ENCODE measurements around the gene C4A.
"Not testable (repeated sequence)": the region's sequence is repeated elsewhere in the genome, so short reads cannot be mapped to it uniquely, and the experiment has no call there.

C4A gene

DNA sequence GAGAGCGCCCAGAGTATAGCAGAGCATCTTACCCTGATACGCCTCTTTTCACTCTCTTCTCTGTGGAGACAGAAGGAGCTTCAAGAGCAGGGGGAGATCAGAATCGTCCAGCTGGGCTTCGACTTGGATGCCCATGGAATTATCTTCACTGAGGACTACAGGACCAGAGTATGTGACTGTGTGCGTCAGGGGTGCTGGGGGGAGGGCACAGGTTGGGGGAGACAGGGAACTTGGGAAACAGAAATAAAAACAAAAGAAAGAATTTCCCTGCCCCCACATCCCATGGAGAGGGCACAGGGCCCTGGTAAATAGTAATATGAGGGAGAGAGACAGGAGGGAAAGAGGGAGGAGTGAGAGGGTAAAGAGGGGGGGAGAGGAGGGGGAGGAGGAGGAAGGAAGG lies 3.0 kb upstream of the C4A start:
- ChIA-PET POLR2A (no interaction called here), CTCF (interaction anchor here (1.2 kb wide), 1 partner anchor 26 kb away, joined by 3 read pairs; no protein-coding TSS in a partner anchor)
- TF ChIP-seq, protein P1, sequence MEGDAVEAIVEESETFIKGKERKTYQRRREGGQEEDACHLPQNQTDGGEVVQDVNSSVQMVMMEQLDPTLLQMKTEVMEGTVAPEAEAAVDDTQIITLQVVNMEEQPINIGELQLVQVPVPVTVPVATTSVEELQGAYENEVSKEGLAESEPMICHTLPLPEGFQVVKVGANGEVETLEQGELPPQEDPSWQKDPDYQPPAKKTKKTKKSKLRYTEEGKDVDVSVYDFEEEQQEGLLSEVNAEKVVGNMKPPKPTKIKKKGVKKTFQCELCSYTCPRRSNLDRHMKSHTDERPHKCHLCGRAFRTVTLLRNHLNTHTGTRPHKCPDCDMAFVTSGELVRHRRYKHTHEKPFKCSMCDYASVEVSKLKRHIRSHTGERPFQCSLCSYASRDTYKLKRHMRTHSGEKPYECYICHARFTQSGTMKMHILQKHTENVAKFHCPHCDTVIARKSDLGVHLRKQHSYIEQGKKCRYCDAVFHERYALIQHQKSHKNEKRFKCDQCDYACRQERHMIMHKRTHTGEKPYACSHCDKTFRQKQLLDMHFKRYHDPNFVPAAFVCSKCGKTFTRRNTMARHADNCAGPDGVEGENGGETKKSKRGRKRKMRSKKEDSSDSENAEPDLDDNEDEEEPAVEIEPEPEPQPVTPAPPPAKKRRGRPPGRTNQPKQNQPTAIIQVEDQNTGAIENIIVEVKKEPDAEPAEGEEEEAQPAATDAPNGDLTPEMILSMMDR (IDR thresholded peaks at IDR 0.05; ENCODE audit: control extremely low read depth, extremely low read depth, low read depth, missing control alignments) = no peak
- DNase-seq (ENCODE audit: extremely low spot score) = no peak

DNA sequence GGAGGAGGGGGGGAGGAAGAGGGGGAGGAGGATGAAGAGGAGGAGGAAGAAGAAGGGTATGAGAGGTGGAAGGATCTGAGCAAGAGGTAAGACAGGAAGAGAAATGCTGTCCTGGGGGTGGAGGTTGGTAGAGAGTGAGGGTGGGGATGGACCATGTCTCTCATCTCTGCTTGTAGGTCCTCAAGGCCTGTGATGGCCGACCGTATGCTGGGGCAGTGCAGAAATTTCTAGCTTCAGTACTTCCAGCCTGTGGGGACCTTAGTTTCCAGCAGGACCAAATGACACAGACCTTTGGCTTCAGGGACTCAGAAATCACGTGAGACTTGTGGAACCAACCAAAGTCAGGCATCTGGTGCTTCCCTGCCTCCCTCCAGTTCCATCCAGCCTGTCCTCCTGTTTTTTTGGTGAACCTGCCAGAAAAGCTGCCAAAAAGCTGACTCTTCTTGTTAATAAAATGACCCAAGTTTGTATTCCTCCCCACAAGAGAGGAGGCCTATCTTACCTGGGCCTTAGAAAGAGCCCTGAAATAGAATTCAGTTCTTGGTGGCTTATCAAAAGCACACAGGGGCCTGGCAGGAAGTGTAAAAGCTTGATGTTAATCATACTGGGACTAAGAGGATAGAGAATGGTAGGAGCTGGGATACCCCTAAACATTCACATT lies 2.5 kb upstream of the C4A start:
- CTCF ChIA-PET = interaction anchor here (1.0 to 1.2 kb wide), 3 partner anchors 27 to 29 kb away, joined by 3 to 4 read pairs (median 3); no protein-coding TSS in a partner anchor
- TF ChIP-seq, protein P1 (IDR thresholded peaks at IDR 0.05; ENCODE audit: control extremely low read depth, extremely low read depth, low read depth, missing control alignments) = no peak
- DNase-seq (ENCODE audit: extremely low spot score) = no peak

DNA sequence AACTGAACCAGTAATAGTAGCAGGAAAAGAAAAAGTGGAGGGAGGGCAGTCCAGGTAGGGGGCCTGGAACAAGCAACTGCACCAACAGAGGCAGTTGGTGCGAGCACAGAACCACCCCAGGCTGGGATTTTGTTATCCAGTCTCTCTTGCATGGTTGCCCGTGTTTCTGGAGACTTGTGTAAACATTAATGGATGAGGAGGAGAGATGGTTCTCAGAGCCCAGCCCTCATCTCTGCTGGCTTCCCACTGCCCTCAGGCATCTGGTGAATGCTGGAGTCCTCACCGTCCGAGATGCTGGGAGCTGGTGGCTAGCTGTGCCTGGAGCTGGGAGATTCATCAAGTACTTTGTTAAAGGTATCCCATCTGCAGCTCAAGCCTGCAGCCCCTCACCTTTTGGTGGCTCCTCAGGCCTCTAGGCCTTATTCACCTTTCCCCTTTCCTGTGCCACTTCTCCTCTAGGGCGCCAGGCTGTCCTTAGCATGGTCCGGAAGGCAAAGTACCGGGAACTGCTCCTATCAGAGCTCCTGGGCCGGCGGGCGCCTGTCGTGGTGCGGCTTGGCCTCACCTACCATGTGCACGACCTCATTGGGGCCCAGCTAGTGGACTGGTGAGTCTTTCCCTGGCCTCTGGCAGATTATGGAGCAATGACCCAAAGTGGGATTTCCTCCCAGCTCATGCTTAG lies 1.5 kb upstream of the C4A start:
- DNase-seq (ENCODE audit: extremely low spot score); POLR2A ChIA-PET: not testable (repeated sequence)
- CTCF ChIA-PET = interaction anchor here (1.0 to 1.2 kb wide), 2 partner anchors 28 to 29 kb away, joined by 3 to 4 read pairs; no protein-coding TSS in a partner anchor

More for the DNA sequence above, 2.5 kb upstream of the C4A start:
- POLR2A ChIA-PET = no interaction called here

DNA sequence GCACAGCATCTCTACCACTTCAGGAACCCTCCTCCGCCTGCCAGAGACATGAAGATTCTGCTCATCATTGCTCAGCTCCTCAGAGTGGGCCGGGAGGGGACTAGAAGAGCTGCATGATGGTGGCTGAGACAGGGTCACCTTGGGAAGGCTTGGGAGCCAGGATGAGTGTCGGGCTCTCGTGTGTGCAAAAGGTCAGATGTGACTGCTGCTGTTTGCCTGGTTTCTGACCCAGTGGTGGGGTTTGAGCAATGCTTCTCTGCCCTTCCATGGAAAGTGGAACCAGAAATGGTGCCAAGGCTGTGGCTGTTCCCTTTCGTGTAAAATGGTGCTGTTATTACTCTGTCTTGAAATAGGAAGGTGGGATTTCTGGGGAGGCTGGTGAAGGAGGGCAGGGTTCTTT lies 859 bp upstream of the C4A start:
- POLR2A ChIA-PET; DNase-seq (ENCODE audit: extremely low spot score); CTCF ChIA-PET: not testable (repeated sequence)

DNA sequence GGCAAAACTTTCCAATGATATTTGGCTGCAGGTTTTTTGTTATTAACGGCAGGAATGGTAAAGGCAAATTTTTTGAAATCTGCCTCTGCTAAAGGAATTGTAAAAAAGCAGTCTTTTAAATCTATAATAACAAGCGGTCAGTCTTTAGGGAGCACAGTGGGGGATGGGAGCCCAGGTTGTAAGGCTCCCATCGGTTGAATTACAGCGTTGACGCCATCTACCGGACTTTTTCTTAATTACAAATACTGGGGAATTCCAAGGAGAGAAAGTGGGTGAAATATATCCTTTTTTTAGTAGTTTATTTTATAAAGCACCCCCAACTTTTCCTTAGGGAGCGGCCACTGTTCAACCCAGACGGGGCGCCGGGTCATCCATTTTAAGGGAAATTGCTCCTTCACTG lies 7.5 kb downstream of the C4A start:
- CTCF ChIA-PET; POLR2A ChIA-PET; DNase-seq (ENCODE audit: extremely low spot score): not testable (repeated sequence)

DNA sequence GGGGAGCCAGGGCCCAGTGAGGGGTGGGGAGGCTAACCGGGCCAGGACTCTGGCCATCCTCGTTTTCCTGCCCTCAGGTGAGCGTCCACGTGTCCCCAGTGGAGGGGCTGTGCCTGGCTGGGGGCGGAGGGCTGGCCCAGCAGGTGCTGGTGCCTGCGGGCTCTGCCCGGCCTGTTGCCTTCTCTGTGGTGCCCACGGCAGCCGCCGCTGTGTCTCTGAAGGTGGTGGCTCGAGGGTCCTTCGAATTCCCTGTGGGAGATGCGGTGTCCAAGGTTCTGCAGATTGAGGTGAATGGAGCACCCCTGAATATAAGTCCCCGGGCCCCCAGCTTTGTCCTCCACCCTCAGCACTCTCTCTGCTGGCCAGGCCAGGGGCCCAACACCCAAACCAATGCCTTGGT lies 12.6 kb downstream of the C4A start:
- DNase-seq (ENCODE audit: extremely low spot score); POLR2A ChIA-PET; CTCF ChIA-PET: not testable (repeated sequence)

DNA sequence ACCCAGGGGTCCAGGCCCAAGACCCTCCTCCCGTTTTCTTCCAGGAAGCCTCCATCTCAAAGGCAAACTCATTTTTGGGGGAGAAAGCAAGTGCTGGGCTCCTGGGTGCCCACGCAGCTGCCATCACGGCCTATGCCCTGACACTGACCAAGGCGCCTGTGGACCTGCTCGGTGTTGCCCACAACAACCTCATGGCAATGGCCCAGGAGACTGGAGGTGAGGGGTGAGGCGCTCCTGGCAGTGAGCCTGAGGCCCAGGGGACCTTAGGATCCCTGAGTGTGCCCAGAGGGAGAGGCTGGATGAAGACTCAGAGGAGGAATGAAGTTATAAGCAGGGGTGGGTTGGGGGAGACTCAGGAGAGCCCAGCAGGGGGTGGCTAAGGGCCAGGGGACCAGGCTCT lies 14.5 kb downstream of the C4A start:
- POLR2A ChIA-PET; CTCF ChIA-PET; DNase-seq (ENCODE audit: extremely low spot score): not testable (repeated sequence)

DNA sequence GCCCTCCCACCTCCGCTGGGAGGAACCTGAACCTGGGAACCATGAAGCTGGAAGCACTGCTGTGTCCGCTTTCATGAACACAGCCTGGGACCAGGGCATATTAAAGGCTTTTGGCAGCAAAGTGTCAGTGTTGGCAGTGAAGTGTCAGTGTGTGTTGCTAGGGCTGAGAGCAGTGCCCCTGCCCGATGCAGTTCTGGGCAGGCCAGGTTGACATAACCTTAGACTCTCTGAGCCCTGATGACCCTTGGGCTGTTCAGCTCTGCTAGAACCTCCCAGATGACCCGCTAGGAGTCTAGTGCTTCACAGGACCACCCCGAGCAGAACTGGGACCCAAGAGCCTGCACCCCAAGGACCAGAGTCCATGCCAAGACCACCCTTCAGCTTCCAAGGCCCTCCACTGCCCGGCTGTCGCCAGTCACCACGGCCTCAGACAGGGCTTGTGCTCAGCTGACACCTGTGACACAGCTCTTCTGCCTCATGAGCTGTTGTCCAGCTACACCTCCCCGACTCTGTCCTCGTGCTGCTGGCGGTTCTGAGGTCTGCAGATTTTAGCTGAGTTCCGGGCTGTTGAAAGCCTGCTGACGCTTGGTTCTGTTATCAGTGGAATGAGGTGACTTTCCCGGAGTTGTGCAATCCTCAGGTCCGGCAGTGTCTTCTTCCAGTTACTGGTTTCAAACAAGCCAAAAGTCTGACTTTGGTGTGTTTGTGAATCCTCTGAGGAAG lies 20.9 kb downstream of the C4A start:
- POLR2A ChIA-PET; CTCF ChIA-PET; DNase-seq (ENCODE audit: extremely low spot score): not testable (repeated sequence)

DNA sequence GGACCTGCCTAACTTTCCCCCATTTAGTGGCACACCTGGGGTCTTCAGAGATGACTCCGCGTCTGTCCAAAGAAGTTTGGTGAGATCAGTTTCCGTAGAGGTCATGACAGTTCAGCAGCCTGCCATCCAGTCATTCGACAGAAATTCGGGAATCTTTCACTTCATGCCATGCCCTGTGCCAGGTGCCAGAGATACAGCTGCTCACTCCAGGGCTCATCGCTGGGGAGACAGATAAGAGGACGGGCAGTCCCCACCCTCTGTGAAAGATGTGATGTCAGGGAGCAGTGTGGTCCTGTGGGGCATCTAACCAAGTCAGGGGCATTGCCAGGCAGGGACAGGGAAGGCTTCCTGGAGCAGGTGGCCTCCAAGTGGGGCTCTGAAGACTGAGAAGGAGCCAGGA lies 21.4 kb downstream of the C4A start:
- CTCF ChIA-PET; POLR2A ChIA-PET; DNase-seq (ENCODE audit: extremely low spot score): not testable (repeated sequence)

DNA sequence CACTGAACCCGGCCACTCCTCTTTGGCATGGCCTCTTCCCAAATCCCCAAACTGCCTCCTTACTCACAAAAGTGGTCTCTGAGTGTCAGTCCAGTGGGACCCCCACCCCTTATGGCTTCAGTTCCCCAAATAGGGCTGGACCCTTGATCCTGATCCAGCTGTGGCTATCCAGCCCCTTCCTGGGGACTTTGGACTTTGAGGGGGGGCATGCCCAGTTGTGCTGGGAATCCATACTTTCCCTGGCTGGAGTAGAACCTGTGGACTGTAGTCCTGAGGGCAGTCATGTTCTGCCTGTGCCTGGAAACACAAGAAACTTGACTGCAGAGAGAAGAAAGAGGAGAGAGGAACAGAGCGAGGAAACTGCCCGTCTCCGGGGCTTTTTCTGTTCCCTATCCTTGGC lies 22.5 kb downstream of the C4A start:
- DNase-seq (ENCODE audit: extremely low spot score); POLR2A ChIA-PET; CTCF ChIA-PET: not testable (repeated sequence)

DNA sequence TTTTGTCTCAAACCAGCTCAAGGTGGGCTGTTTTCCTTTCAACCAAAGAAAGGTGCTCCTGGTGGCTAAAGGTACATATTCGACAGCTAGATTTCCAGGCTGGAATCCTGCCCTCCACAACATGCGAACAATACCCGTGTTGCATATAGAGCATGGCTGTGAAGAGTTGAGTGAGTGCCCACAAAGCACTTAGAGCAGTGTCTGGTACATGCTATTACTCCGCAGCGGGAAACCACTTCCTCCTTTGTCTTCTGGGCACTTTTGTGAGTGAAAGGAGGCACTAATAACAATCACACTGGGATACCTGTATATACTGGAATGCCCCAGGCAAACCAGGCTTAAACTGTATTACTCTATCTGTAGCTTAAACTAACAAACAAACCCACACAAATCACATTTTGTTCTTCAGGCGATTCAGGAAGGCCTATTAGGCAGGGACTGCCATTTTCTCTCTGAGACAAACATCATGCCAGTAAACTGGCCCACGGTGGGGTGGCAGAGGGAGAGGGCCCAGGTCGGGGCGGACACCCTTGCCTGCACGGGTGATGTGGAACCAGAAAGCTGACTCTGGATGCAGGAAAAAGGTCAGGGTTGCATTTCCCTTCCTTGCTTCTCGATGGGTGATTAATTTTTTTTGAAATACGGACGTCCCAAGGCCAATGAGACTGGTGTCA lies 23.1 kb downstream of the C4A start:
- POLR2A ChIA-PET; DNase-seq (ENCODE audit: extremely low spot score); CTCF ChIA-PET: not testable (repeated sequence)

DNA sequence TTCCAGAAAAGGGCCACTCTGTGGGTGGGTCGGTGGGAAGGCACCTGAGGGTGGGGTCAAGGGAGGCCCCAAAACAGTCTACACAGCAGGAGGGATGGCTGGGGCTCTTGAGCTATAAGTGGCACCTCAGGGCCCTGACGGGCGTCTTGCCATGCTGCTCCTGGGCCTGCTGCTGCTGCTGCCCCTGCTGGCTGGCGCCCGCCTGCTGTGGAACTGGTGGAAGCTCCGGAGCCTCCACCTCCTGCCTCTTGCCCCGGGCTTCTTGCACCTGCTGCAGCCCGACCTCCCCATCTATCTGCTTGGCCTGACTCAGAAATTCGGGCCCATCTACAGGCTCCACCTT lies 23.7 kb downstream of the C4A start:
- CTCF ChIA-PET; POLR2A ChIA-PET; DNase-seq (ENCODE audit: extremely low spot score): not testable (repeated sequence)

DNA sequence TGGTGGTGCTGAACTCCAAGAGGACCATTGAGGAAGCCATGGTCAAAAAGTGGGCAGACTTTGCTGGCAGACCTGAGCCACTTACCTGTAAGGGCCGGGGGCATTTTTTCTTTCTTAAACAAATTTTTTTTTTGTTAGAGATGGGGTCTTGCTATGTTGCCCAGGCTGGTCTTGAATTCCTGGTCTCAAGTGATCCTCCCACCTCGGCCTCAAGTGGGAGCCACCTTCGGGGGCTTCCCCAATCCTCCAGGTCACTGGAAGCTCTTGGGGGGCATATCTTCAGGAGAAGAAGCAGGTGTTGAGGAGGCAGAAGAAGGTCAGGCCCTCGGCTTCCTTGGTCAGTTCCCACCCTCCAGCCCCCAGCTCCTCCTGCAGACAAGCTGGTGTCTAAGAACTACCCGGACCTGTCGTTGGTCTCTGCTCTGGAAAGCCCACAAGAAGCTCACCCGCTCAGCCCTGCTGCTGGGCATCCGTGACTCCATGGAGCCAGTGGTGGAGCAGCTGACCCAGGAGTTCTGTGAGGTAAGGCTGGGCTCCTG lies 24.2 kb downstream of the C4A start:
- DNase-seq (ENCODE audit: extremely low spot score) = peak; percentile 2
- CTCF ChIA-PET, POLR2A ChIA-PET: not testable (repeated sequence)

DNA sequence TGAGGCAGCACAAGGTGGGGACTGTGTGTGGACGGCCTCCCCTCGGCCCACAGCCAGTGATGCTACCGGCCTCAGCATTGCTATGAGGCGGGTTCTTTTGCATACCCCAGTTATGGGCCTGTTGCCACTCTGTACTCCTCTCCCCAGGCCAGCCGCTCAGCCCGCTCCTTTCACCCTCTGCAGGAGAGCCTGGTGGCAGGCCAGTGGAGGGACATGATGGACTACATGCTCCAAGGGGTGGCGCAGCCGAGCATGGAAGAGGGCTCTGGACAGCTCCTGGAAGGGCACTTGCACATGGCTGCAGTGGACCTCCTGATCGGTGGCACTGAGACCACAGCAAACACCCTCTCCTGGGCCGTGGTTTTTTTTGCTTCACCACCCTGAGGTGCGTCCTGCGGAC lies 25.2 kb downstream of the C4A start:
- DNase-seq (ENCODE audit: extremely low spot score); CTCF ChIA-PET; POLR2A ChIA-PET: not testable (repeated sequence)

DNA sequence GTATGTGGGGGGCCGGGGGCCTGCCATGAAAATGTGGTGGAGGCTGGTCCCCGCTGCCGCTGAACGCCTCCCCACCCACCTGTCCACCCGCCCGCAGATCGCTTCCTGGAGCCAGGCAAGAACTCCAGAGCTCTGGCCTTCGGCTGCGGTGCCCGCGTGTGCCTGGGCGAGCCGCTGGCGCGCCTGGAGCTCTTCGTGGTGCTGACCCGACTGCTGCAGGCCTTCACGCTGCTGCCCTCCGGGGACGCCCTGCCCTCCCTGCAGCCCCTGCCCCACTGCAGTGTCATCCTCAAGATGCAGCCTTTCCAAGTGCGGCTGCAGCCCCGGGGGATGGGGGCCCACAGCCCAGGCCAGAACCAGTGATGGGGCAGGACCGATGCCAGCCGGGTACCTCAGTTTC lies 26.2 kb downstream of the C4A start:
- DNase-seq (ENCODE audit: extremely low spot score); POLR2A ChIA-PET; CTCF ChIA-PET: not testable (repeated sequence)

DNA sequence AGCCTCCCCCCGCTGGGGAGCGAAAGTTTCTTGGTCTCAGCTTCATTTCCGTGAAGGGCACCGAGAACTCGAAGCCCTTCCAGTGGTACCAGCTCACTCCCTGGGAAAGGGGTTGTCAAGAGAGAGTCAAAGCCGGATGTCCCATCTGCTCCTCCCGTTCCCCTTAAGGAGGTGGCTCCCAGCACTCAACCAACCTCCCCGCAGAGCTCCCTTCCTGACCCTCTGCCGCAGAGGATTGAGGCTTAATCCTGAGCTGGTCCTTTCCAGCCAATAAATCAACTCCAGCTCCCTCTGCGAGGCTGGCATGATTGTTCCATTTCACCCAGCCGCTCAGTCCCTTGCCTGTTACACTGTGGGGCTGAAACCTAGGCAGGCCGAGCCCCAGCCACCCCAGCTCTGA lies 26.8 kb downstream of the C4A start:
- CTCF ChIA-PET; POLR2A ChIA-PET; DNase-seq (ENCODE audit: extremely low spot score): not testable (repeated sequence)
